HCT116 (cell line): ENCODE data around the gene ITSN1. TPM values are rescaled to one million over a fixed set of nuclear protein-coding genes. Genes with fewer than 3 reads are reported as not detected.

Source experiments
- ATAC-seq: fragments of 200-7000 bp; cut with Tn5 transposase; 2 replicates; pipeline ENCODE4 v1.9.1; 2020; ENCODE audit warnings: mild to moderate bottlenecking, moderate library complexity
- BruUV-seq: library from RNA; stranded (reverse); fragments of 400-500 nt; replicated peaks from 2 replicates; lab custom pipeline; 2021; lab: Mats Ljungman, UMichigan
- CTCF ChIA-PET: fragments of 300-600 bp; sonication (Branson Sonifier 250); formaldehyde crosslinking; loops from one replicate; lab custom pipeline; 2021; ENCODE audit warnings: antibody characterized with exemption; lab: Charles Lee
- POLR2A ChIA-PET: fragments of 300-600, 350-600 bp; sonication (Branson Sonifier 250); formaldehyde crosslinking; loops from one replicate; lab custom pipeline; 2021; ENCODE audit warnings: antibody characterized with exemption; lab: Charles Lee
- RAD21 ChIA-PET, 2 experiments: fragments of 300-600 bp; sonication (Branson Sonifier 250); formaldehyde crosslinking; loops; one replicate each; lab custom pipeline; 2023; ENCODE audit warnings: low total read pairs in 2 of 2; ENCODE audit not compliant: uncharacterized antibody in 2 of 2, unreplicated experiment in 2 of 2, low non-redundant PET in 1 of 2; lab: Charles Lee
- DNase-seq: peaks from one replicate; pipeline ENCODE4 v3.0.0-alpha.2; 2010; ENCODE audit warnings: low read depth, low spot score
- H2AFZ ChIP-seq: fragments of 200-600 bp; shearing (Covaris generic), sonication (generic); 2 replicates; pipeline ENCODE4 v1.6.1; 2017; ENCODE audit warnings: low read depth, mixed run types, mixed read lengths, antibody characterized with exemption, low read length; ENCODE audit not compliant: poor library complexity, severe bottlenecking
- H3K27ac ChIP-seq: 2 replicates; pipeline ENCODE4 v1.5.1; 2012; ENCODE audit warnings: low read depth, low read length
- H3K27me3 ChIP-seq: fragments of 200-600 bp; sonication (generic); 2 replicates; pipeline ENCODE4 v1.6.1; 2016; ENCODE audit warnings: mixed run types, low read length, mixed read lengths; ENCODE audit not compliant: insufficient read depth
- H3K36me3 ChIP-seq, 2 experiments: fragments of 200-500 bp in 1 of 2; fragments of 200-600 bp in 1 of 2; sonication (Bioruptor generic) in 1 of 2; sonication (generic) in 1 of 2; 2 replicates each; pipeline versions ENCODE4 v1.5.1 to v1.6.1; 2014 to 2016; ENCODE audit warnings: low read length in 2 of 2, inconsistent platforms in 1 of 2, mixed read lengths in 1 of 2, mixed run types in 1 of 2; ENCODE audit not compliant: insufficient read depth in 2 of 2, control insufficient read depth in 1 of 2
- H3K4me1 ChIP-seq, 2 experiments: fragments of 200-600 bp in 1 of 2; sonication (generic) in 1 of 2; 2 replicates each; pipeline versions ENCODE4 v1.5.1 to v1.6.1; 2012 to 2017; ENCODE audit warnings: low read length in 2 of 2, inconsistent platforms in 1 of 2, mild to moderate bottlenecking in 1 of 2, mixed read lengths in 1 of 2, mixed run types in 1 of 2, moderate library complexity in 1 of 2; ENCODE audit not compliant: insufficient read depth in 2 of 2, control insufficient read depth in 1 of 2
- H3K4me2 ChIP-seq: fragments of 200-600 bp; sonication (generic); 2 replicates; pipeline ENCODE4 v1.6.1; 2017; ENCODE audit warnings: mixed run types, low read length, mixed read lengths
- H3K4me3 ChIP-seq, 2 experiments: fragments of 200-600 bp in 1 of 2; sonication (generic) in 1 of 2; replicated peaks in 1 of 2; 2 replicates each; pipeline ENCODE4 v1.5.1; 2011 to 2016; ENCODE audit warnings: low read length in 2 of 2, control low read depth in 1 of 2, low read depth in 1 of 2, mild to moderate bottlenecking in 1 of 2, mixed read lengths in 1 of 2, mixed run types in 1 of 2
- H3K79me2 ChIP-seq: fragments of 200-600 bp; sonication (generic); 2 replicates; pipeline ENCODE4 v1.6.1; 2017; ENCODE audit warnings: mild to moderate bottlenecking, mixed run types, low read length, moderate library complexity, mixed read lengths; ENCODE audit not compliant: insufficient read depth
- H3K9ac ChIP-seq: fragments of 200-600 bp; sonication (generic); 2 replicates; pipeline ENCODE4 v1.6.1; 2016; ENCODE audit warnings: low read length, mixed read lengths
- H3K9me2 ChIP-seq: fragments of 200-600 bp; sonication (generic), shearing (Covaris generic); 2 replicates; pipeline ENCODE4 v1.6.1; 2017; ENCODE audit warnings: mixed run types, mild to moderate bottlenecking, moderate library complexity; ENCODE audit not compliant: insufficient read depth
- H3K9me3 ChIP-seq, 2 experiments: fragments of 200-500 bp in 1 of 2; fragments of 200-600 bp in 1 of 2; sonication (Bioruptor generic) in 1 of 2; sonication (generic) in 1 of 2; 2 replicates each; pipeline ENCODE4 v1.6.1; 2014 to 2017; ENCODE audit warnings: low read length in 2 of 2, mixed read lengths in 2 of 2, inconsistent platforms in 1 of 2, low read depth in 1 of 2, mild to moderate bottlenecking in 1 of 2, mixed run types in 1 of 2, moderate library complexity in 1 of 2; ENCODE audit not compliant: control insufficient read depth in 1 of 2, insufficient read depth in 1 of 2
- H4K20me1 ChIP-seq: fragments of 200-600 bp; sonication (generic), shearing (Covaris generic); 2 replicates; pipeline ENCODE4 v1.6.1; 2017; ENCODE audit warnings: mixed run types, mild to moderate bottlenecking, moderate library complexity; ENCODE audit not compliant: insufficient read depth
- CEBPB ChIP-seq: IDR thresholded peaks from 2 replicates; pipeline ENCODE4 v1.6.1; 2012; ENCODE audit warnings: low read depth
- EGR1 ChIP-seq: IDR thresholded peaks from 2 replicates; pipeline ENCODE4 v1.6.1; 2012; ENCODE audit warnings: low read depth
- RAD21 ChIP-seq: IDR thresholded peaks from 2 replicates; pipeline ENCODE4 v1.6.1; 2012; ENCODE audit warnings: low read depth, mild to moderate bottlenecking
- intact Hi-C: fragments of 100-400 bp; cut with micrococcal nuclease; formaldehyde crosslinking; loops from 2 replicates; pipeline ENCODE4 v1.10.0; 2022
- total RNA-seq: library from RNA; stranded (reverse); gene quantifications from one replicate; pipeline ENCODE4 v1.2.1, GENCODE V29; 2021; ENCODE audit not compliant: unreplicated experiment
- TF ChIP-seq, protein P1 (sequence below), 3 experiments: fragments of 200-600 bp in 1 of 3; sonication (generic) in 1 of 3; IDR thresholded peaks in 2 of 3; conservative IDR thresholded peaks in 1 of 3; 2 replicates each; pipeline ENCODE4 v1.5.1; 2012 to 2017; ENCODE audit warnings: low read depth in 2 of 3, low read length in 2 of 3, antibody characterized with exemption in 1 of 3, borderline replicate concordance in 1 of 3, control low read depth in 1 of 3, mild to moderate bottlenecking in 1 of 3, mixed read lengths in 1 of 3, mixed run types in 1 of 3, moderate library complexity in 1 of 3; ENCODE audit not compliant: insufficient read depth in 1 of 3
- TF ChIP-seq, protein P2 (sequence below): IDR thresholded peaks from 2 replicates; pipeline ENCODE4 v1.6.1; 2012; ENCODE audit warnings: low read depth
- TF ChIP-seq, protein P3 (sequence below): IDR thresholded peaks from 2 replicates; pipeline ENCODE4 v1.6.1; 2012

ITSN1 gene
- total RNA-seq, 1 experiment from 2014 or later, result 25.8 TPM

DNA sequence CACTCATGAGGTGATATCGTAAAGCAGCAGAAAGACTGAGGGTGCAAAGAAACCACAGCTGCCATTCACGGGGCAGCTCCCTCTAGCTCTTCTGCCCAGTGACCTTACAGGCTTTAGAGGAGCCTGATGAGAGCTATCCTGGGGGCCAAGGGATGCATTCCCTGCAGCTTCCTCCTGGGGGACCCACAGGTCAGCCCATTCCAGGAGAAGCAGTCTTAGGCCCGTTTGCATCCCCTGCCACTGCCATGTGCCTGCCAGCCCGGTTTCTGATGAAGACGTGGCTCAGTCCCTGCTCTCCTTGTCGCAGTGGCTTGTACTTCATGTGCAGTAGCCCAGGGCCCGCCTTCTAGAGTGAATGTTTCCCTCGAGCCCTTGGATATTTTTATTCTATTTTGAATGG, 250.6 kb downstream of the ITSN1 start:
- H3K9ac ChIP-seq, result no peak overlapping the region
- RAD21 ChIA-PET, result no interaction called here
- BruUV-seq, result no TSS peak
- H3K4me1 ChIP-seq, result peaks cover 0 to 7% of the 10 kb centered on the region in 2 experiments; a peak in 3 of 4 replicates
- no peak overlapping the region for H2AFZ ChIP-seq
- no peaks in the 10 kb centered on the region for H3K36me3 ChIP-seq
- H3K9me2 ChIP-seq, result no peaks in the 10 kb centered on the region
- H3K27ac ChIP-seq, result no peak overlapping the region
- POLR2A ChIA-PET, result no interaction called here
- CTCF ChIA-PET, result no interaction called here
- DNase-seq, result no peak
- no peaks in the 10 kb centered on the region for H3K79me2 ChIP-seq
- no peak overlapping the region for H3K4me2 ChIP-seq
- no peak for TF ChIP-seq CEBPB
- peak; percentile 9; the same call in 1 of the 2 replicates for TF ChIP-seq RAD21
- TF ChIP-seq, protein P1, sequence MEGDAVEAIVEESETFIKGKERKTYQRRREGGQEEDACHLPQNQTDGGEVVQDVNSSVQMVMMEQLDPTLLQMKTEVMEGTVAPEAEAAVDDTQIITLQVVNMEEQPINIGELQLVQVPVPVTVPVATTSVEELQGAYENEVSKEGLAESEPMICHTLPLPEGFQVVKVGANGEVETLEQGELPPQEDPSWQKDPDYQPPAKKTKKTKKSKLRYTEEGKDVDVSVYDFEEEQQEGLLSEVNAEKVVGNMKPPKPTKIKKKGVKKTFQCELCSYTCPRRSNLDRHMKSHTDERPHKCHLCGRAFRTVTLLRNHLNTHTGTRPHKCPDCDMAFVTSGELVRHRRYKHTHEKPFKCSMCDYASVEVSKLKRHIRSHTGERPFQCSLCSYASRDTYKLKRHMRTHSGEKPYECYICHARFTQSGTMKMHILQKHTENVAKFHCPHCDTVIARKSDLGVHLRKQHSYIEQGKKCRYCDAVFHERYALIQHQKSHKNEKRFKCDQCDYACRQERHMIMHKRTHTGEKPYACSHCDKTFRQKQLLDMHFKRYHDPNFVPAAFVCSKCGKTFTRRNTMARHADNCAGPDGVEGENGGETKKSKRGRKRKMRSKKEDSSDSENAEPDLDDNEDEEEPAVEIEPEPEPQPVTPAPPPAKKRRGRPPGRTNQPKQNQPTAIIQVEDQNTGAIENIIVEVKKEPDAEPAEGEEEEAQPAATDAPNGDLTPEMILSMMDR (IDR thresholded peaks at IDR 0.05 in 2 of 3, conservative IDR thresholded peaks at IDR 0.05 in 1 of 3; ENCODE audit: borderline replicate concordance in 1 of 3, insufficient read depth in 1 of 3, low read depth in 2 of 3, low read length in 2 of 3), result peak in 2 of 3 experiments; percentile 22 to 32; a peak in 3 of 6 replicates
- H3K27me3 ChIP-seq, result no peaks in the 10 kb centered on the region
- intact Hi-C loops, result no loop called here
- H3K9me3 ChIP-seq, result no peaks in the 10 kb centered on the region
- H3K4me3 ChIP-seq, result no peak overlapping the region
- no peaks in the 10 kb centered on the region for H4K20me1 ChIP-seq
- ATAC-seq, result peak; percentile 75

DNA sequence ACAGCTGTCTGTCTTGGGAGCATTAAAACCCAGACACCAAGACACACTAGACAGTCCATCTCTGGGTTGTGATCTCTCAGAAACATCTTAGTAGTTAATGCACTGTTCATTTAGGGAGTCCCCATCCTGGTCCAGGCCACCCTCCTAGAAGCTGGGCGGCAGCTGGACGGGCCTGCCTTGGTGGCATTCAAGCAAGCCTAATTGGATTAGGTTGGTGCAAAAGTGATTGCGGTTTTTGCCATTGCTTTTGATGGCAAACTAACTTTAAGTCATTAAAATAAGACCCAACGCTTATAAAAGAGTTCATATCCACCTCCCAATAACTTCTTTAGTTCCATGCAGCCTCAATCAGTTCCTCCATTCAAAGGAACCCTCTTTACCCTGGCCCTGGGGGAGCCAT, 251.6 kb downstream of the ITSN1 start:
- ChIA-PET CTCF (no interaction called here), POLR2A (no interaction called here), RAD21 (no interaction called here)
- H3K9me2 ChIP-seq, result no peaks in the 10 kb centered on the region
- DNase-seq, result no peak
- H4K20me1 ChIP-seq, result no peaks in the 10 kb centered on the region
- TF ChIP-seq CEBPB, result no peak
- TF ChIP-seq, protein P2, sequence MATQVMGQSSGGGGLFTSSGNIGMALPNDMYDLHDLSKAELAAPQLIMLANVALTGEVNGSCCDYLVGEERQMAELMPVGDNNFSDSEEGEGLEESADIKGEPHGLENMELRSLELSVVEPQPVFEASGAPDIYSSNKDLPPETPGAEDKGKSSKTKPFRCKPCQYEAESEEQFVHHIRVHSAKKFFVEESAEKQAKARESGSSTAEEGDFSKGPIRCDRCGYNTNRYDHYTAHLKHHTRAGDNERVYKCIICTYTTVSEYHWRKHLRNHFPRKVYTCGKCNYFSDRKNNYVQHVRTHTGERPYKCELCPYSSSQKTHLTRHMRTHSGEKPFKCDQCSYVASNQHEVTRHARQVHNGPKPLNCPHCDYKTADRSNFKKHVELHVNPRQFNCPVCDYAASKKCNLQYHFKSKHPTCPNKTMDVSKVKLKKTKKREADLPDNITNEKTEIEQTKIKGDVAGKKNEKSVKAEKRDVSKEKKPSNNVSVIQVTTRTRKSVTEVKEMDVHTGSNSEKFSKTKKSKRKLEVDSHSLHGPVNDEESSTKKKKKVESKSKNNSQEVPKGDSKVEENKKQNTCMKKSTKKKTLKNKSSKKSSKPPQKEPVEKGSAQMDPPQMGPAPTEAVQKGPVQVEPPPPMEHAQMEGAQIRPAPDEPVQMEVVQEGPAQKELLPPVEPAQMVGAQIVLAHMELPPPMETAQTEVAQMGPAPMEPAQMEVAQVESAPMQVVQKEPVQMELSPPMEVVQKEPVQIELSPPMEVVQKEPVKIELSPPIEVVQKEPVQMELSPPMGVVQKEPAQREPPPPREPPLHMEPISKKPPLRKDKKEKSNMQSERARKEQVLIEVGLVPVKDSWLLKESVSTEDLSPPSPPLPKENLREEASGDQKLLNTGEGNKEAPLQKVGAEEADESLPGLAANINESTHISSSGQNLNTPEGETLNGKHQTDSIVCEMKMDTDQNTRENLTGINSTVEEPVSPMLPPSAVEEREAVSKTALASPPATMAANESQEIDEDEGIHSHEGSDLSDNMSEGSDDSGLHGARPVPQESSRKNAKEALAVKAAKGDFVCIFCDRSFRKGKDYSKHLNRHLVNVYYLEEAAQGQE, result no peak
- TF ChIP-seq, protein P3, sequence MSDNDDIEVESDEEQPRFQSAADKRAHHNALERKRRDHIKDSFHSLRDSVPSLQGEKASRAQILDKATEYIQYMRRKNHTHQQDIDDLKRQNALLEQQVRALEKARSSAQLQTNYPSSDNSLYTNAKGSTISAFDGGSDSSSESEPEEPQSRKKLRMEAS, result no peak
- TF ChIP-seq EGR1, result no peak
- no peaks in the 10 kb centered on the region for H3K79me2 ChIP-seq
- peaks cover 0 to 7% of the 10 kb centered on the region in 2 experiments; a peak in 3 of 4 replicates for H3K4me1 ChIP-seq
- no peak overlapping the region for H3K27ac ChIP-seq
- H3K4me3 ChIP-seq, result no peak overlapping the region
- intact Hi-C loops, result no loop called here
- no TSS peak for BruUV-seq
- no peak for ATAC-seq
- no peaks in the 10 kb centered on the region for H3K27me3 ChIP-seq
- no peaks in the 10 kb centered on the region for H3K36me3 ChIP-seq
- H3K9ac ChIP-seq, result no peak overlapping the region
- H3K9me3 ChIP-seq, result no peaks in the 10 kb centered on the region
- H3K4me2 ChIP-seq, result no peak overlapping the region
- H2AFZ ChIP-seq, result no peak overlapping the region
